ENCODE measurements around the gene BBS2. TPM values are rescaled to one million over a fixed set of nuclear protein-coding genes. Genes with fewer than 3 reads are reported as not detected.

Gene BBS2
- total RNA-seq, 1 experiment from 2014 or later, result 66.2 TPM

GRCh38 chr16:56450986-56451752 lies 68.7 kb downstream of the BBS2 start, which contains the start of the genes NUDT21 and OGFOD1:
Gene NUDT21 (minus strand): TSS chr16:56451332. CDS start chr16:56451202, 130 bp downstream.
Gene OGFOD1 (plus strand): TSS chr16:56451554. CDS start chr16:56451613, 59 bp downstream.
- peaks cover 82% of the 10 kb centered on the region for H3K79me2 ChIP-seq (ENCODE audit: low read length)
- H3K9me3 ChIP-seq (ENCODE audit: low read length), result no peaks in the 10 kb centered on the region
- peaks cover 21% of the 10 kb centered on the region; the same call in 1 of the 2 replicates for H4K20me1 ChIP-seq (ENCODE audit: insufficient read depth, low read depth, low read length)
- DNase-seq, result peak; percentile 98
- no peaks in the 10 kb centered on the region for H3K9me2 ChIP-seq (replicated peaks; ENCODE audit: insufficient read depth, low read length)
- H3K36me3 ChIP-seq (ENCODE audit: insufficient read depth, low read length), result peaks cover 45% of the 10 kb centered on the region; the same call in 1 of the 2 replicates
- peak within 1 kb of the TSS; percentile 85 for H3K9ac ChIP-seq (ENCODE audit: low read length)
- H3K27ac ChIP-seq (ENCODE audit: low read length), result peak within 1 kb of the TSS; percentile 61
- H3K4me3 ChIP-seq (ENCODE audit: low read length), result peak within 1 kb of the TSS; percentile 88
- peak within 1 kb of the TSS; percentile 95 for H3K4me2 ChIP-seq (ENCODE audit: low read depth, low read length, poor library complexity, severe bottlenecking)
- H3K27me3 ChIP-seq (ENCODE audit: low read length), result no peaks in the 10 kb centered on the region
- H2AFZ ChIP-seq (ENCODE audit: low read length), result no peak within 1 kb of the TSS; the same call in 1 of the 2 replicates
- H3K4me1 ChIP-seq (ENCODE audit: low read length), result peaks cover 47% of the 10 kb centered on the region

GRCh38 chr16:56450275-56450985 lies 69.4 kb downstream of the BBS2 start:
- no peak overlapping the region for H2AFZ ChIP-seq (ENCODE audit: low read length)
- H3K27me3 ChIP-seq (ENCODE audit: low read length), result no peaks in the 10 kb centered on the region
- H3K9me2 ChIP-seq (replicated peaks; ENCODE audit: insufficient read depth, low read length), result no peaks in the 10 kb centered on the region
- H3K9ac ChIP-seq (ENCODE audit: low read length), result peak overlapping the region; percentile 85
- DNase-seq, result peak; percentile 56
- peak overlapping the region; percentile 88 for H3K4me3 ChIP-seq (ENCODE audit: low read length)
- peaks cover 87% of the 10 kb centered on the region for H3K79me2 ChIP-seq (ENCODE audit: low read length)
- H4K20me1 ChIP-seq (ENCODE audit: insufficient read depth, low read depth, low read length), result peaks cover 21% of the 10 kb centered on the region; the same call in 1 of the 2 replicates
- H3K36me3 ChIP-seq (ENCODE audit: insufficient read depth, low read length), result peaks cover 45% of the 10 kb centered on the region; the same call in 1 of the 2 replicates
- no peaks in the 10 kb centered on the region for H3K9me3 ChIP-seq (ENCODE audit: low read length)
- H3K4me2 ChIP-seq (ENCODE audit: low read depth, low read length, poor library complexity, severe bottlenecking), result peak overlapping the region; percentile 95
- H3K27ac ChIP-seq (ENCODE audit: low read length), result peak overlapping the region; percentile 61
- peaks cover 47% of the 10 kb centered on the region for H3K4me1 ChIP-seq (ENCODE audit: low read length)

GRCh38 chr16:56448005-56448404 lies 71.8 kb downstream of the BBS2 start:
- Histone ChIP-seq H3K27ac (ENCODE audit: low read length) (no peak overlapping the region), H2AFZ (ENCODE audit: low read length) (no peak overlapping the region), H4K20me1 (ENCODE audit: insufficient read depth, low read depth, low read length) (peaks cover 21% of the 10 kb centered on the region; the same call in 1 of the 2 replicates), H3K4me3 (ENCODE audit: low read length) (0 out of 2 replicates have a peak overlapping the region, but pooled peaks have one; percentile 88), H3K4me1 (ENCODE audit: low read length) (peaks cover 43% of the 10 kb centered on the region), H3K4me2 (ENCODE audit: low read depth, low read length, poor library complexity, severe bottlenecking) (peak overlapping the region; percentile 95), H3K9me2 (replicated peaks; ENCODE audit: insufficient read depth, low read length) (no peaks in the 10 kb centered on the region), H3K36me3 (ENCODE audit: insufficient read depth, low read length) (peaks cover 41% of the 10 kb centered on the region; the same call in 1 of the 2 replicates), H3K27me3 (ENCODE audit: low read length) (no peaks in the 10 kb centered on the region), H3K9me3 (ENCODE audit: low read length) (no peaks in the 10 kb centered on the region), H3K9ac (ENCODE audit: low read length) (no peak overlapping the region; the same call in 1 of the 2 replicates), H3K79me2 (ENCODE audit: low read length) (peaks cover 96% of the 10 kb centered on the region)
- DNase-seq, result no peak

GRCh38 chr16:56447286-56447685 lies 72.5 kb downstream of the BBS2 start:
- Histone ChIP-seq H3K4me3 (ENCODE audit: low read length) (no peak overlapping the region), H3K9ac (ENCODE audit: low read length) (no peak overlapping the region), H2AFZ (ENCODE audit: low read length) (no peak overlapping the region), H3K36me3 (ENCODE audit: insufficient read depth, low read length) (peaks cover 41% of the 10 kb centered on the region; the same call in 1 of the 2 replicates), H3K79me2 (ENCODE audit: low read length) (peaks cover 96% of the 10 kb centered on the region), H3K4me1 (ENCODE audit: low read length) (peaks cover 36% of the 10 kb centered on the region), H3K4me2 (ENCODE audit: low read depth, low read length, poor library complexity, severe bottlenecking) (no peak overlapping the region), H3K9me3 (ENCODE audit: low read length) (no peaks in the 10 kb centered on the region), H3K27me3 (ENCODE audit: low read length) (no peaks in the 10 kb centered on the region), H3K27ac (ENCODE audit: low read length) (no peak overlapping the region), H3K9me2 (replicated peaks; ENCODE audit: insufficient read depth, low read length) (no peaks in the 10 kb centered on the region), H4K20me1 (ENCODE audit: insufficient read depth, low read depth, low read length) (peaks cover 21% of the 10 kb centered on the region; the same call in 1 of the 2 replicates)
- DNase-seq, result no peak

GRCh38 chr16:56438038-56438437 lies 81.8 kb downstream of the BBS2 start:
- peaks cover 80% of the 10 kb centered on the region for H3K79me2 ChIP-seq (ENCODE audit: low read length)
- DNase-seq, result no peak
- no peak overlapping the region for H3K4me2 ChIP-seq (ENCODE audit: low read depth, low read length, poor library complexity, severe bottlenecking)
- H3K36me3 ChIP-seq (ENCODE audit: insufficient read depth, low read length), result peaks cover 61% of the 10 kb centered on the region
- no peaks in the 10 kb centered on the region for H3K27me3 ChIP-seq (ENCODE audit: low read length)
- no peak overlapping the region for H2AFZ ChIP-seq (ENCODE audit: low read length)
- no peak overlapping the region for H3K9ac ChIP-seq (ENCODE audit: low read length)
- H3K9me3 ChIP-seq (ENCODE audit: low read length), result no peaks in the 10 kb centered on the region
- no peaks in the 10 kb centered on the region for H3K4me1 ChIP-seq (ENCODE audit: low read length)
- H3K27ac ChIP-seq (ENCODE audit: low read length), result no peak overlapping the region
- H3K4me3 ChIP-seq (ENCODE audit: low read length), result no peak overlapping the region
- H3K9me2 ChIP-seq (replicated peaks; ENCODE audit: insufficient read depth, low read length), result no peaks in the 10 kb centered on the region
- no peaks in the 10 kb centered on the region for H4K20me1 ChIP-seq (ENCODE audit: insufficient read depth, low read depth, low read length)

- Histone ChIP-seq H2AFZ (ENCODE audit: low read length) (no peak overlapping the region), H3K4me3 (ENCODE audit: low read length) (no peak overlapping the region), H3K36me3 (ENCODE audit: insufficient read depth, low read length) (peaks cover 73% of the 10 kb centered on the region), H3K27ac (ENCODE audit: low read length) (no peak overlapping the region), H3K9me3 (ENCODE audit: low read length) (no peaks in the 10 kb centered on the region), H3K79me2 (ENCODE audit: low read length) (peaks cover 75% of the 10 kb centered on the region), H4K20me1 (ENCODE audit: insufficient read depth, low read depth, low read length) (no peaks in the 10 kb centered on the region), H3K4me2 (ENCODE audit: low read depth, low read length, poor library complexity, severe bottlenecking) (no peak overlapping the region), H3K4me1 (ENCODE audit: low read length) (no peaks in the 10 kb centered on the region), H3K9me2 (replicated peaks; ENCODE audit: insufficient read depth, low read length) (no peaks in the 10 kb centered on the region), H3K9ac (ENCODE audit: low read length) (no peak overlapping the region), H3K27me3 (ENCODE audit: low read length) (no peaks in the 10 kb centered on the region)
- no peak for DNase-seq
These were observed 83.6 kb downstream of the BBS2 start for GRCh38 chr16:56436258-56436657.
